OCI-LY1 (cell line): ENCODE data around the gene SYT2.
"Not testable (repeated sequence)": the region's sequence is repeated elsewhere in the genome, so short reads cannot be mapped to it uniquely, and the experiment has no call there.

Experiments
- H2AFZ ChIP-seq: fragments of 200-600 bp; sonication (generic), shearing (Covaris generic); 2 replicates; pipeline ENCODE4 v1.6.0; 2014; ENCODE audit warnings: antibody characterized with exemption, mild to moderate bottlenecking, low read length
- H3F3A ChIP-seq: fragments of 200-600 bp; sonication (generic), shearing (Covaris generic); 2 replicates; pipeline ENCODE4 v1.6.0; 2014; ENCODE audit warnings: mild to moderate bottlenecking, antibody characterized with exemption, low read length, moderate library complexity; ENCODE audit not compliant: insufficient read depth
- H3K27ac ChIP-seq: fragments of 200-600 bp; sonication (generic); 2 replicates; pipeline ENCODE4 v1.5.1; 2014; ENCODE audit warnings: low read length, mixed run types, mild to moderate bottlenecking, low read depth; ENCODE audit not compliant: poor library complexity, severe bottlenecking
- H3K27me3 ChIP-seq: fragments of 200-600 bp; sonication (generic); 2 replicates; pipeline ENCODE4 v1.6.0; 2014; ENCODE audit warnings: antibody characterized with exemption, mild to moderate bottlenecking, low read length, moderate library complexity; ENCODE audit not compliant: insufficient read depth
- H3K36me3 ChIP-seq: fragments of 200-600 bp; sonication (generic); 2 replicates; pipeline ENCODE4 v1.6.1; 2014; ENCODE audit warnings: mild to moderate bottlenecking, antibody characterized with exemption, low read length, moderate library complexity, mixed read lengths; ENCODE audit not compliant: insufficient read depth
- H3K4me1 ChIP-seq: fragments of 200-600 bp; sonication (generic); 2 replicates; pipeline ENCODE4 v1.5.1; 2014; ENCODE audit warnings: mild to moderate bottlenecking, low read length, moderate library complexity; ENCODE audit not compliant: insufficient read depth, severe bottlenecking
- H3K4me2 ChIP-seq: fragments of 200-600 bp; sonication (generic), shearing (Covaris generic); 2 replicates; pipeline ENCODE4 v1.6.1; 2014; ENCODE audit warnings: low read length
- H3K4me3 ChIP-seq: fragments of 200-600 bp; sonication (generic); 2 replicates; pipeline ENCODE4 v1.5.1; 2014; ENCODE audit warnings: low read length, low read depth, mild to moderate bottlenecking, mixed read lengths; ENCODE audit not compliant: poor library complexity, severe bottlenecking
- H3K79me2 ChIP-seq: fragments of 200-600 bp; shearing (Covaris generic); 2 replicates; pipeline ENCODE4 v1.6.1; 2016; ENCODE audit warnings: mixed run types, low read length, mixed read lengths; ENCODE audit not compliant: insufficient read depth
- H3K9ac ChIP-seq: fragments of 200-600 bp; sonication (generic), shearing (Covaris generic); 2 replicates; pipeline ENCODE4 v1.6.1; 2014; ENCODE audit warnings: mild to moderate bottlenecking, low read length, mixed read lengths
- H3K9me2 ChIP-seq: fragments of 200-600 bp; sonication (generic), shearing (Covaris generic); 2 replicates; pipeline ENCODE4 v1.6.1; 2014; ENCODE audit warnings: low read depth, mild to moderate bottlenecking, low read length, mixed read lengths
- H3K9me3 ChIP-seq: fragments of 200-600 bp; shearing (Covaris generic); 2 replicates; pipeline ENCODE4 v1.6.1; 2014; ENCODE audit warnings: low read length, mixed read lengths
- H4K20me1 ChIP-seq: fragments of 200-600 bp; sonication (generic), shearing (Covaris generic); 2 replicates; pipeline ENCODE4 v1.6.0; 2016; ENCODE audit warnings: mild to moderate bottlenecking, low read length; ENCODE audit not compliant: insufficient read depth
- EZH2 ChIP-seq: fragments of 200-600 bp; sonication (generic), shearing (Covaris generic); IDR thresholded peaks from 2 replicates; pipeline ENCODE4 v1.8.0; 2017; ENCODE audit warnings: borderline replicate concordance, mixed run types, mild to moderate bottlenecking, antibody characterized with exemption, low read length, moderate library complexity, mixed read lengths
- TF ChIP-seq, protein P1 (sequence below): fragments of 200-600 bp; sonication (generic), shearing (Covaris generic); IDR thresholded peaks from 2 replicates; pipeline ENCODE4 v1.5.1; 2017; ENCODE audit warnings: mild to moderate bottlenecking, antibody characterized with exemption, low read length, moderate library complexity, mixed read lengths

Gene SYT2

GRCh38 chr1:202625416-202626360 is 84.6 kb downstream of the SYT2 start:
- H3K27ac ChIP-seq: no peak overlapping the region
- H3K9me3 ChIP-seq: no peaks in the 10 kb centered on the region
- H3K27me3 ChIP-seq: no peaks in the 10 kb centered on the region
- H3K4me2 ChIP-seq: no peak overlapping the region
- no peak overlapping the region for H2AFZ ChIP-seq
- no peak overlapping the region for H3K9ac ChIP-seq
- H3K4me1 ChIP-seq: no peaks in the 10 kb centered on the region
- H3K9me2 ChIP-seq: no peaks in the 10 kb centered on the region
- no peaks in the 10 kb centered on the region for H3K36me3 ChIP-seq
- no peak overlapping the region for H3K4me3 ChIP-seq
- TF ChIP-seq, protein P1, sequence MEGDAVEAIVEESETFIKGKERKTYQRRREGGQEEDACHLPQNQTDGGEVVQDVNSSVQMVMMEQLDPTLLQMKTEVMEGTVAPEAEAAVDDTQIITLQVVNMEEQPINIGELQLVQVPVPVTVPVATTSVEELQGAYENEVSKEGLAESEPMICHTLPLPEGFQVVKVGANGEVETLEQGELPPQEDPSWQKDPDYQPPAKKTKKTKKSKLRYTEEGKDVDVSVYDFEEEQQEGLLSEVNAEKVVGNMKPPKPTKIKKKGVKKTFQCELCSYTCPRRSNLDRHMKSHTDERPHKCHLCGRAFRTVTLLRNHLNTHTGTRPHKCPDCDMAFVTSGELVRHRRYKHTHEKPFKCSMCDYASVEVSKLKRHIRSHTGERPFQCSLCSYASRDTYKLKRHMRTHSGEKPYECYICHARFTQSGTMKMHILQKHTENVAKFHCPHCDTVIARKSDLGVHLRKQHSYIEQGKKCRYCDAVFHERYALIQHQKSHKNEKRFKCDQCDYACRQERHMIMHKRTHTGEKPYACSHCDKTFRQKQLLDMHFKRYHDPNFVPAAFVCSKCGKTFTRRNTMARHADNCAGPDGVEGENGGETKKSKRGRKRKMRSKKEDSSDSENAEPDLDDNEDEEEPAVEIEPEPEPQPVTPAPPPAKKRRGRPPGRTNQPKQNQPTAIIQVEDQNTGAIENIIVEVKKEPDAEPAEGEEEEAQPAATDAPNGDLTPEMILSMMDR: peak; percentile 54
- no peak for TF ChIP-seq EZH2
- H3K79me2 ChIP-seq: no peaks in the 10 kb centered on the region
- H3F3A ChIP-seq: no peaks in the 10 kb centered on the region
- no peaks in the 10 kb centered on the region for H4K20me1 ChIP-seq

DNA sequence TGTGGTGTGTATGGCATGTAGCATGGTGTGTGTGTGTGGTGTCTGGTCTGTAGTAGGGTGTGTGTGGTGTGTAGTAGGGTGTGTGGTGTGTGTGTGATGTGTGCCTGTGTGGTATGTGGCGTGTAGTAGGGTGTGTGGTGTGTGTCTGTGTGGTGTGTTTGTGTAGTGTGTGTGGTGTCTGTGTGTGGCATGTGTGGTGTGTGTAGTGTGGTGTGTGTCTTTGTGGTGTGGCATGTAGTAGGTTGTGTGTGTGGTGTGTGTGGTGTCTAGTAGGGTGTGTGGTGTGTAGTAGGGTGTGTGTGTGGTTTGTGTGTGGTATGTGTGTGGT is 85.5 kb downstream of the SYT2 start:
- Histone ChIP-seq H4K20me1 (no peaks in the 10 kb centered on the region), H3K4me2 (no peak overlapping the region), H3F3A (no peaks in the 10 kb centered on the region), H3K4me1 (no peaks in the 10 kb centered on the region), H2AFZ (no peak overlapping the region), H3K27me3 (no peaks in the 10 kb centered on the region), H3K9me3 (no peaks in the 10 kb centered on the region), H3K36me3 (no peaks in the 10 kb centered on the region), H3K9ac (no peak overlapping the region), H3K9me2 (no peaks in the 10 kb centered on the region), H3K79me2 (no peaks in the 10 kb centered on the region), H3K4me3 (no peak overlapping the region), H3K27ac (no peak overlapping the region)
- no peak for TF ChIP-seq EZH2
- TF ChIP-seq, protein P1: no peak

GRCh38 chr1:202624088-202624780 is 86.0 kb downstream of the SYT2 start:
- H3K4me1 ChIP-seq: no peaks in the 10 kb centered on the region

DNA sequence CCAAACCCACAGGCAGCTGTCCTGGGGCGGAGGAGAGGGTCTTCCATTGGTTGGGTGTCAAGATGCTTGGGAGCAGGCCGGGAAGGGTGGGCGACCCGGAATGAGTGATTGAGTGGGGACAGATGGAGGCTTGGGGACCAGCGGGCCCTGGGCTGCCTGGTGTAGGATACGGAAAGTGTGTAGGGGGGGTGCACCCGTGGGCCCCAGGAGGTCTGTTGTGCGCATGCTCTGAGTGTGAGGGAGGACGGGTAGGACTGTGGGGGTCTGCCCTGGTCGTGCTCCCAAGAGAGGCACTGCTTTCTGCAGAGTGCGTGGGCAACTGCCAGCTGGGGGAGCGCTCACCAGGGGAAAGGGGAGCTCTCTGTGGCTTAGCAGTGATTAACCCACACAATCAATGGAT is 86.8 kb downstream of the SYT2 start:
- not testable (repeated sequence) for H3K9me2 ChIP-seq, H4K20me1 ChIP-seq, H3K4me2 ChIP-seq, H3F3A ChIP-seq, H3K36me3 ChIP-seq, H3K79me2 ChIP-seq, H2AFZ ChIP-seq, H3K27me3 ChIP-seq, H3K4me3 ChIP-seq, H3K4me1 ChIP-seq, H3K27ac ChIP-seq, H3K9me3 ChIP-seq, H3K9ac ChIP-seq

More at GRCh38 chr1:202624088-202624780, 86.0 kb downstream of the SYT2 start:
- no peak overlapping the region for H3K4me3 ChIP-seq
- H2AFZ ChIP-seq: no peak overlapping the region
- H3K4me2 ChIP-seq: no peak overlapping the region
- no peaks in the 10 kb centered on the region for H3K9me2 ChIP-seq
- no peaks in the 10 kb centered on the region for H3K36me3 ChIP-seq
- H3K79me2 ChIP-seq: no peaks in the 10 kb centered on the region
- H3K9me3 ChIP-seq: no peaks in the 10 kb centered on the region
- H3K27me3 ChIP-seq: no peaks in the 10 kb centered on the region
- H4K20me1 ChIP-seq: no peaks in the 10 kb centered on the region
- H3F3A ChIP-seq: no peaks in the 10 kb centered on the region
- H3K27ac ChIP-seq: no peak overlapping the region
- H3K9ac ChIP-seq: no peak overlapping the region
- no peak for TF ChIP-seq EZH2
- TF ChIP-seq, protein P1: no peak
